GM18867 (cell line): Measurements from ENCODE around the gene SLC41A3.
"Not testable (repeated sequence)": the region's sequence is repeated elsewhere in the genome, so short reads cannot be mapped to it uniquely, and the experiment has no call there.

Experiments
- ATAC-seq: cut with Tn5 transposase; IDR thresholded peaks from one replicate; pipeline ENCODE4 v1.9.1; 2021; ENCODE audit warnings: mild to moderate bottlenecking, moderate library complexity; ENCODE audit not compliant: unreplicated experiment

Gene SLC41A3

DNA sequence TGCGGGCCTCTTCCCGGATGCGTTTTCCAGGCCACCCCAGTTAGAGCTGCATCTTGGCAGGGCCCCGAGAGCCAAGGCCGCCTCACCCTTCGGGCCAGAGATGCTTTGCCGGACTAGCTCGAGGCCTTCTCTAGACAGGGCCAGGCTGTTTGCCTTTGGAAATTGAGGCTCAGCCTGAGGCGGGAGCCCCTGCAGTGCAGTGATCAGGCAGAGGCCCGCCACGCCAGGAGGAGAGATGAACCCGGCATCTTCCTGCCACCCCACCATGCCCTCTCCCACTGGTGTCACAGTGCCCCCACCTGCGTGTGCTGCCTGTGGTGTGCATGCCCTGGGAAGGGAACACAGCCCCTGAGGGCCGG, 123.9 kb downstream of the SLC41A3 start:
- no peak for ATAC-seq

DNA sequence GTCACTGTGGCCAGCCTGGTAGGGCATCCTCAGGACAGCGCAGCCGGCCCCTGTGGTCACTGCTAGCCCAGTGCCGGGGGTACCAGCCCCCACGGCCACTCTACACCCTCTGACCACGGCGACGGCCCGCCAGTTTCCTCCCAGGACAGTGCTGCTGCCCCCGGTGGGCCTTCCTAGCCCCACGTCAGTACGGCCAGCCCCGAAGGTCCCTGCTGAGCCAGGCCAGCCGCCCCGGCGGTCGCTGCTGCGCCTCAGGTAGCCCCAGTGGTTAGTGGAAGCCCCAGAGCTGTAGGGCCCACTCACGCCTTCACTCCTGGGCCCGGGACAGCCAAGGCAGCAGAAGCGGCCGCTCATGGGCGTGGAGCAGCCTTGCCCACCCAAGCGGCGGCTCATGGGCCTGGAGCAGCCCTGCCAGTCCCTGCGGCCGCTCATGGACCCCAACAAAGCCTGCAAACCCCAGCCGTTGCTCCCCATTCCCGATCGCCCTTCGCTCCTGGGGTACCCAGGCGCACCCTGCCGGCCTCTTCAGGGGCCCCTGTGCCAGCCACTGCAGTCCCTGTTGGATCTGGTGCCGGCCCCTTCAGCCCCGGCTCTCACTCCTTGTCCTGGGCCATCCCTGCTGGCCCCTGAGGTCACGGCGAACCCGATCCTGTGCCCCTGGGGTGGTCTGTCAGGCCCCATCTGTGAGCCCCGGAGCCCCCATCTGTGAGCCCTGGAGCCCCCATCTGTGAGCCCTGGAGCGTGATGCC, 124.4 kb downstream of the SLC41A3 start:
- ATAC-seq = no peak

DNA sequence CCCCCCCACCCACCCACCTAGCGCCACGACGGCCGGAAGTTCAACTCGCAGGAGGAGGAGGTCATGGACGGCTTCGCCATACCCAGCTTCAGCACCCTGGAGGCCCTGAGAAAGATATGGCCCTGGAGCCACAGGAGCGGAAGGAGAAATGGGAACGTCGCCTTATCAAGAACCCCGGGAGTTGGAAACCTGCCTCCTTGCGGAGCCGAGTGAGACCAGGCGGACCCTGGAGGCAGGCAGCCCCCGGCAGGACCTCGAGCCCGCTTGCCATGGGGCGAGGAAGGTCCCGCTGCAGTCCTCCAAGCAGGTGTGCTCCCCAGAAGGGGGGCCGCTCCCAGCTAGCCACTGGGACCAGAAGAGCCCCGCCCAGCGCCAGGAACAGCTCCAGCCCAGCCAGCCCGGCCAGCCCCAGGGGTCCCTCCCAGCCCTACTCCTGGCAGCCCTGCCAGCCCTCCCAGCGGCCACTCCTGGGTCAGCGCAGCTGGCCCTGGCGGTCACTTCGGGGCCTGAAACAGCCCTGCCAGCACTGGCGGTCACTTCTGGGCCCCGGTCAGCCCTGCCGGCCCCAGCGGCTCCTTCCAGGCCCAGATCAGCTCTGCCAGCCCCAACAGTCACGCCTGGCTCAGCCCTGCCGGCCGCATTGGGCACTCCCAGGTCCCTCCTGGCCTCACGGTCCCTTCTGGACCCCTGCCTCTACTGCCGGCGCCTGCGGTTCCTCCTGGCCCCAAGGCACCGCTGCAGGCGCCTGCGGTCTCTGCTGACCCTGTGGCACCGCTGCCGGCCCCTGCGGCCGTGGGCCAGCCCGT, 125.2 kb downstream of the SLC41A3 start:
- no peak for ATAC-seq

DNA sequence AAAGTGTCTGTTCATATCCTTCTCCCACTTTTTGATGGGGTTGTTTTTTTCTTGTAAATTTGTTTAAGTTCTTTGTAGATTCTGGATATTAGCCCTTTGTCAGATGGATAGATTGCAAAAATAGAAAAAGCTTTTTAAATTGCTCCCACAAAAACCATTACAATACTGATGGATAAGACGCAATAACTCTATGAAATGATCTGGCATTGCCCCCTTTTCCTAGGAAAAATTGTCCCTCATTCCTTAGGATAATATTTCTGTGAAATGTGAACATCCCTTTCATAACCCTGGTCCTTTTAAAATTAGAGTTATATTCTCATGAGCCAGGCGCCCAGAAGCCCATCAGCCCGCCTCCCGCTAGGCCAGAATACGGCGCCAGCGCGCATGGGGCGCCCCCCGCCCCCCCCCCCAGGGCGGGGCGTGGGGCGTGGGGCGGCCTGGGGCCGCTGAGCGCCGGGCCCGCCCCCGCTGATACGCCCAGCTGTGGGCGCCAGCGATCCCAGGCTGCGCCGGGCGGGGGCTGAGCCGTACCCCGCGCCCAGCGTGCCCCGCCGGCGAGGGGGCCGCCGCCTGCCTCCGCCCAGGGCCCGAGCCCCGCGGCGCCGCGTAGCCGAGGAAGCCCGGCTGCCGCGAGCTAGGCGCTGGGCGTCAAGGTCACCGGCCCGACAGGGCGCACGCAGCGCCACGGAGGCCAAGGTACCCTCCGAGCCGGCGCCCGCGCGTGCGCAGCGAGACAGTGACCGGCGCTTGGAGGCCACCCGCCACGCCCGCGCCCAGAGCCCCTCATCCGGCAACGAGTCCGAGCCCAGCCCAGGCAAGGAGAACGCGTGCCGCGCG, 126.0 kb downstream of the SLC41A3 start:
- ATAC-seq = no peak

DNA sequence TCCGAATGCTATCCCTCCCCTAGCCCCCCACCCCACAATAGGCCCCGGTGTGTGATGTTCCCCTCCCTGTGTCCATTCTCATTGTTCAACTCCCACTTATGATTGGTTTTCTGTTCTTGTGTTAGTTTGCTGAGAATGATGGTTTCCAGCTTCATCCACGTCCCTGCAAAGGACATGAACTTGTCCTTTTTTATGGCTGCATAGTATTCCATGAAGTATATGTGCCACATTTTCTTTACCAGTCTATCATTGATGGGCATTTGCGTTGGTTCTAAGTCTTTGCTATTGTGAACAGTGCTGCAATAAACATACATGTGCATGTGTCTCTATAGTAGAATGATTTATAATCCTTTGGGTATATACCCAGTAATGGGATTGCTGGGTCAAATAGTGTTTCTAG, 126.9 kb downstream of the SLC41A3 start:
- ATAC-seq = not testable (repeated sequence)
